ENCODE results near the gene HTD2.

Gene HTD2

GRCh38 chr3:58358808-58359207 is 52.5 kb downstream of the HTD2 start:
- no peak for DNase-seq

GRCh38 chr3:58359621-58360020 is 53.3 kb downstream of the HTD2 start:
- no peak for DNase-seq

GRCh38 chr3:58361866-58362265 is 55.5 kb downstream of the HTD2 start:
- no peak for DNase-seq

- no peak for DNase-seq
Observed at GRCh38 chr3:58366699-58367098, 60.4 kb downstream of the HTD2 start.

- no peak for DNase-seq
Observed at GRCh38 chr3:58369038-58369437, 62.7 kb downstream of the HTD2 start.

Data from activated naive CD4-positive, alpha-beta T cell treated with Interleukin-2 at 50 U/mL for 16 hours (primary cell).